ENCODE results near the gene IGSF8. TPM values are rescaled to one million over a fixed set of nuclear protein-coding genes. Genes with fewer than 3 reads are reported as not detected.

IGSF8 gene
- polyA plus RNA-seq, 1 of the 3 experiments (the other 2 are of a cell fraction), result 67.9 TPM

DNA sequence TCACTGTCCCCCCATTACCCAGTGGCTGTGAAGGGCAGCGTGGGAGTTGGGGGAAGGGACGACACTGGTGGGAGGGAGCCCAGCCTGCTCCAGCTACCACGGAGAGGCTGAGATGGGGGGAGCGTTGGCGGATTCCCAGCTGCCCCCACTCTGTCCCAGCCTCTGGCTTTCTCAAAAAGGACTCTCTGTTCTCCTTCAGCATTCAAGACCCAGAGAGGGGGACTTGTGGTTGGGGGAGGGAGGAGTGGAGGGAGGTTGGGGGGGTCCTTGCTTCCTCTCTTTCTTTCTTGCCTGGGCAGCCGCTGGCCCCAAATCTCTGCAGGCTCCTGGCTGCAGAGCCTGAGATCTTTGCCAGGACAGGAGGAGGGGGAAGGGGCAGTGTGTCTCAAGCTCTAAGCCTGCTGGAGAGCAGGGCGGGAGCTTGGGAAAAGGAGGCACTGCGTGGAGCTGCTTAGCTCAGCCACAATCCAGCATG is 19.3 kb upstream of the IGSF8 start:
- Histone ChIP-seq H3K36me3 (replicated peaks in 1 of 2; ENCODE audit: control insufficient read depth in 1 of 2, insufficient read depth in 2 of 2, low read length in 1 of 2) (no peaks in the 10 kb centered on the region), H3F3A (replicated peaks; ENCODE audit: insufficient read depth) (no peaks in the 10 kb centered on the region), H3K4me3 (ENCODE audit: low read depth in 2 of 2, low read length in 1 of 2) (no peak overlapping the region), H3K4me1 (ENCODE audit: control insufficient read depth in 1 of 2, insufficient read depth in 2 of 2, low read depth in 1 of 2, low read length in 1 of 2) (no peaks in the 10 kb centered on the region), H3K9me2 (no peaks in the 10 kb centered on the region), H3K9me3 (no peaks in the 10 kb centered on the region), H3K79me2 (ENCODE audit: insufficient read depth) (no peaks in the 10 kb centered on the region), H3K9ac (no peak overlapping the region), H3K27me3 (ENCODE audit: insufficient read depth) (peaks cover 11% of the 10 kb centered on the region; the same call in 1 of the 2 replicates), H3K27ac (ENCODE audit: low read depth in 2 of 2, low read length in 1 of 2) (no peak overlapping the region), H3K4me2 (no peak overlapping the region), H4K20me1 (ENCODE audit: insufficient read depth) (no peaks in the 10 kb centered on the region), H2AFZ (ENCODE audit: low read depth) (no peak overlapping the region)
- TF ChIP-seq RCOR1 (IDR thresholded peaks at IDR 0.05; ENCODE audit: low read length) (no peak), NFIC (IDR thresholded peaks at IDR 0.05; ENCODE audit: borderline replicate concordance) (no peak), ZBTB33 (IDR thresholded peaks at IDR 0.05; ENCODE audit: borderline replicate concordance, low read depth) (no peak), EZH2phosphoT487 (IDR thresholded peaks at IDR 0.05; ENCODE audit: borderline replicate concordance, low read depth) (no peak), NRF1 (IDR thresholded peaks at IDR 0.05; ENCODE audit: low read depth, low read length) (no peak), IRF3 (IDR thresholded peaks at IDR 0.05; ENCODE audit: low read depth, low read length) (no peak), GATA2 (CRISPR knock-in tag; IDR thresholded peaks at IDR 0.05) (no peak), SMC3 (IDR thresholded peaks at IDR 0.05; ENCODE audit: low read depth, low read length) (no peak)
- WGBS (ENCODE audit: low lambda C conversion rate), result 62% methylated on average over 8 of the region's 8 CpGs
- DNase-seq, result no peak
- POLR2A ChIA-PET, result no interaction called here
- CTCF ChIA-PET, result interaction anchor here (0.8 to 4.0 kb wide), 7 partner anchors 8 to 134 kb away, joined by 3 to 18 read pairs (median 4); no protein-coding TSS in a partner anchor

DNA sequence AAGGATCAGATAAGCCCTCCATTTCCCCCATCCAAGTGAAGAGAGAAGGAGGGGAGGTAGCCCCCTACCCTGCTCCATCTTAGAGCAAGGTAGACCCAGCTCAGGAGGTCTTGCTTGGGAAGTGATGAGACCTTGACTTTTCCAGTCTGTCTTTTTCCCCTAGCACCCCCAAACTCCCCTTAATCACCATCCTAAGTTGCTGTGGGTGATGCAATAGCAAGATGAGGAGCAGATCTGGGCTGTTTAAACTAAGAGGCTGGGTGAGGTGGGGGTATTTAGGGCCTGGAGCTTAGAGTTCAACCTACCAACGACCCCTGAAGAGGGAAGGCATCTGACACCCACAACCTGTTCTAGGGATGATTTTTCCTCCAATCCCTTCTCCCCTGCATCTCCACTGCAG is 18.9 kb upstream of the IGSF8 start:
- peaks cover 11% of the 10 kb centered on the region; the same call in 1 of the 2 replicates for H3K27me3 ChIP-seq (ENCODE audit: insufficient read depth)
- no peak overlapping the region for H3K4me3 ChIP-seq (ENCODE audit: low read depth in 2 of 2, low read length in 1 of 2)
- TF ChIP-seq RAD21 (IDR thresholded peaks at IDR 0.05; ENCODE audit: low read length) (no peak), FOXM1 (IDR thresholded peaks at IDR 0.05; ENCODE audit: low read depth) (no peak), NRF1 (IDR thresholded peaks at IDR 0.05; ENCODE audit: low read depth, low read length) (no peak)
- no peak overlapping the region for H3K27ac ChIP-seq (ENCODE audit: low read depth in 2 of 2, low read length in 1 of 2)
- no peaks in the 10 kb centered on the region for H3K9me2 ChIP-seq
- no peak for DNase-seq
- H3F3A ChIP-seq (replicated peaks; ENCODE audit: insufficient read depth), result no peaks in the 10 kb centered on the region
- H2AFZ ChIP-seq (ENCODE audit: low read depth), result no peak overlapping the region
- no peaks in the 10 kb centered on the region for H4K20me1 ChIP-seq (ENCODE audit: insufficient read depth)
- H3K4me1 ChIP-seq (ENCODE audit: control insufficient read depth in 1 of 2, insufficient read depth in 2 of 2, low read depth in 1 of 2, low read length in 1 of 2), result no peaks in the 10 kb centered on the region
- no peaks in the 10 kb centered on the region for H3K9me3 ChIP-seq
- 17% methylated on average over 1 of the region's 1 CpG for WGBS (ENCODE audit: low lambda C conversion rate)
- no peaks in the 10 kb centered on the region for H3K79me2 ChIP-seq (ENCODE audit: insufficient read depth)
- no peak overlapping the region for H3K9ac ChIP-seq
- no peaks in the 10 kb centered on the region for H3K36me3 ChIP-seq (replicated peaks in 1 of 2; ENCODE audit: control insufficient read depth in 1 of 2, insufficient read depth in 2 of 2, low read length in 1 of 2)
- no peak overlapping the region for H3K4me2 ChIP-seq
- ChIA-PET CTCF (interaction anchor here (0.6 to 4.0 kb wide), 7 partner anchors 8 to 135 kb away, joined by 3 to 18 read pairs (median 4); no protein-coding TSS in a partner anchor), POLR2A (no interaction called here)

Measured in SK-N-SH (cell line).